B cell (primary cell): Measurements from ENCODE around the gene MICA. TPM values are rescaled to one million over a fixed set of nuclear protein-coding genes. Genes with fewer than 3 reads are reported as not detected.
A peak's percentile ranks its signal among the peaks of the same experiment; 100 is the strongest.
"Not testable (repeated sequence)": the region's sequence is repeated elsewhere in the genome, so short reads cannot be mapped to it uniquely, and the experiment has no call there.

ENCODE experiments used
- ATAC-seq: fragments of 200-7000 bp; cut with Tn5 transposase; one replicate; pipeline ENCODE4 v1.10.0; 2021; ENCODE audit warnings: low read depth, mild to moderate bottlenecking, moderate number of reproducible peaks, moderate library complexity
- CTCF ChIA-PET: fragments of 350-600 bp; sonication (Branson Sonifier 250); formaldehyde crosslinking; loops from one replicate; lab custom pipeline; 2021; ENCODE audit warnings: antibody characterized with exemption, inconsistent platforms; lab: Charles Lee
- POLR2A ChIA-PET: fragments of 350-600 bp; sonication (Branson Sonifier 250); formaldehyde crosslinking; loops from one replicate; lab custom pipeline; 2021; ENCODE audit warnings: antibody characterized with exemption; lab: Charles Lee
- DNase-seq: peaks from one replicate; pipeline ENCODE4 v3.0.0; 2013
- H2AFZ ChIP-seq: 2 replicates; pipeline ENCODE4 v1.6.1; 2012; ENCODE audit warnings: mild to moderate bottlenecking, low read depth, low read length; ENCODE audit not compliant: insufficient read depth, poor library complexity, severe bottlenecking
- H3K27ac ChIP-seq, 2 donors: 1 replicate in 1 of 2; 2 replicates in 1 of 2; pipeline ENCODE4 v1.5.1; 2012 to 2013; ENCODE audit warnings: low read length in 2 of 2, mild to moderate bottlenecking in 2 of 2, moderate library complexity in 1 of 2
- H3K27me3 ChIP-seq, 4 experiments: fragments of 200-600 bp in 1 of 4; sonication (generic) in 1 of 4; replicated peaks in 1 of 4; 1 replicate in 2 of 4; 2 replicates in 2 of 4; pipeline versions ENCODE4 v1.6.1 to v1.7.0; 2013 to 2016; ENCODE audit warnings: low read length in 3 of 4, mild to moderate bottlenecking in 2 of 4, mixed read lengths in 1 of 4, moderate library complexity in 1 of 4; ENCODE audit not compliant: insufficient read depth in 4 of 4, control insufficient read depth in 3 of 4; ENCODE audit errors: control extremely low read depth in 1 of 4
- H3K36me3 ChIP-seq, 2 experiments: replicated peaks in 1 of 2; 1 replicate in 1 of 2; 2 replicates in 1 of 2; pipeline versions ENCODE4 v1.6.1 to v1.7.1; 2013; ENCODE audit warnings: low read length in 1 of 2; ENCODE audit not compliant: insufficient read depth in 2 of 2, control insufficient read depth in 1 of 2; ENCODE audit errors: control extremely low read depth in 1 of 2, extremely low read depth in 1 of 2
- H3K4me1 ChIP-seq, 2 donors: fragments of 200-600 bp in 1 of 2; sonication (generic) in 1 of 2; 1 replicate in 1 of 2; 2 replicates in 1 of 2; pipeline versions ENCODE4 v1.5.1 to v1.6.1; 2013 to 2017; ENCODE audit warnings: low read length in 2 of 2; ENCODE audit not compliant: control insufficient read depth in 2 of 2, insufficient read depth in 2 of 2
- H3K4me2 ChIP-seq: replicated peaks from 2 replicates; pipeline ENCODE3; 2012; ENCODE audit warnings: mild to moderate bottlenecking, low read depth, low read length; ENCODE audit not compliant: poor library complexity, severe bottlenecking
- H3K4me3 ChIP-seq, 5 experiments: fragments of 200-600 bp in 1 of 5; sonication (generic) in 1 of 5; 1 replicate in 3 of 5; 2 replicates in 2 of 5; pipeline versions ENCODE4 v1.5.1 to v1.7.0; 2011 to 2016; ENCODE audit warnings: low read length in 4 of 5, mild to moderate bottlenecking in 4 of 5, low read depth in 2 of 5, control low read depth in 1 of 5, moderate library complexity in 1 of 5; ENCODE audit not compliant: insufficient read depth in 1 of 5; ENCODE audit errors: control extremely low read depth in 1 of 5, extremely low read depth in 1 of 5
- H3K79me2 ChIP-seq: fragments of 200-600 bp; sonication (generic); one replicate; pipeline ENCODE4 v1.6.0; 2016; ENCODE audit warnings: low read length; ENCODE audit not compliant: control insufficient read depth, insufficient read depth
- H3K9ac ChIP-seq: fragments of 200-600 bp; sonication (generic); 2 replicates; pipeline ENCODE4 v1.6.1; 2017; ENCODE audit warnings: mild to moderate bottlenecking, low read length, moderate library complexity
- H3K9me3 ChIP-seq, 3 donors: one replicate each; pipeline versions ENCODE4 v1.6.1 to v1.7.1; 2013; ENCODE audit warnings: low read length in 2 of 3; ENCODE audit not compliant: control insufficient read depth in 2 of 3, insufficient read depth in 1 of 3; ENCODE audit errors: control extremely low read depth in 1 of 3
- H4K20me1 ChIP-seq: 2 replicates; pipeline ENCODE4 v1.6.0; 2012; ENCODE audit warnings: mild to moderate bottlenecking, low read length; ENCODE audit not compliant: insufficient read depth, control insufficient read depth, poor library complexity, severe bottlenecking
- H3K27ac Mint-ChIP-seq: one replicate; pipeline ENCODE4 v1.8.0; 2021; ENCODE audit warnings: mixed read lengths
- H3K27me3 Mint-ChIP-seq: one replicate; pipeline ENCODE4 v1.8.0; 2021; ENCODE audit warnings: mixed read lengths
- H3K4me1 Mint-ChIP-seq: one replicate; pipeline ENCODE4 v1.8.0; 2021; ENCODE audit warnings: mixed read lengths
- H3K4me3 Mint-ChIP-seq: one replicate; pipeline ENCODE4 v1.8.0; 2021; ENCODE audit warnings: mixed read lengths
- H3K9me3 Mint-ChIP-seq: one replicate; pipeline ENCODE4 v1.8.0; 2022; ENCODE audit warnings: mixed read lengths; ENCODE audit not compliant: insufficient read depth
- CTCF ChIP-seq: fragments of 200-600 bp; IDR thresholded peaks from one replicate; pipeline ENCODE4 v1.8.0; 2022; ENCODE audit warnings: antibody characterized with exemption, mild to moderate bottlenecking
- EZH2 ChIP-seq: IDR thresholded peaks from 2 replicates; pipeline ENCODE4 v1.6.1; 2012; ENCODE audit warnings: borderline replicate concordance, low read depth, mild to moderate bottlenecking, moderate library complexity, low read length; ENCODE audit not compliant: insufficient read depth, poor library complexity, severe bottlenecking
- WGBS: methylation state at CpG from one replicate; pipeline ENCODE4 v1.1.5; 2013; ENCODE audit warnings: missing lambda C conversion rate; ENCODE audit not compliant: insufficient coverage; 5-methylcytosine and 5-hydroxymethylcytosine counted together
- intact Hi-C: fragments of 100-400 bp; cut with micrococcal nuclease; formaldehyde crosslinking; loops from one replicate; pipeline ENCODE4 v1.10.0; 2022
- polyA plus RNA-seq: library from polyadenylated mRNA; depleted of rRNA; stranded (reverse); fragments of >200 nt; gene quantifications from 2 replicates; pipeline ENCODE4 v1.2.3, GENCODE V29; 2012
- total RNA-seq, 2 donors: library from RNA; stranded (reverse); fragments of 120-200 nt in 1 of 2; gene quantifications; 1 replicate in 1 of 2; 2 replicates in 1 of 2; pipeline versions ENCODE4 v1.2.3 to v1.2.4, GENCODE V29; 2013 to 2022

MICA gene
- total and polyA plus RNA-seq, 2 donors (not counting 1 experiment from before 2014, with no cell fraction given), result 13.9 to 28.5 TPM

GRCh38 chr6:31386099-31386498 is 17.3 kb upstream of the MICA start:
- Histone ChIP-seq H3K4me1 (no peaks in the 10 kb centered on the region), H3K9ac (no peak overlapping the region), H4K20me1 (no peaks in the 10 kb centered on the region), H3K4me3 (no peak overlapping the region), H2AFZ (no peak overlapping the region), H3K36me3 (no peaks in the 10 kb centered on the region), H3K9me3 (no peaks in the 10 kb centered on the region), H3K27ac (no peak overlapping the region), H3K27me3 (no peaks in the 10 kb centered on the region), H3K79me2 (no peaks in the 10 kb centered on the region), H3K4me2 (no peak overlapping the region)
- ATAC-seq, result no peak
- intact Hi-C loops, result no loop called here
- H3K4me1 Mint-ChIP-seq, result peaks cover 1% of the 10 kb centered on the region
- TF ChIP-seq CTCF (no peak), EZH2 (no peak)
- no peaks in the 10 kb centered on the region for H3K27me3 Mint-ChIP-seq
- no peak overlapping the region for H3K4me3 Mint-ChIP-seq
- H3K9me3 Mint-ChIP-seq, result no peaks in the 10 kb centered on the region
- 75% methylated on average over 2 of the region's 3 CpGs for WGBS
- CTCF ChIA-PET, result interaction anchor here (1.0 to 1.9 kb wide), 2 partner anchors 20 to 254 kb away, joined by 4 to 5 read pairs; no protein-coding TSS in a partner anchor
- H3K27ac Mint-ChIP-seq, result no peak overlapping the region
- no peak for DNase-seq
- POLR2A ChIA-PET, result no interaction called here

GRCh38 chr6:31386977-31387376 is 16.4 kb upstream of the MICA start:
- POLR2A ChIA-PET, result no interaction called here
- Histone ChIP-seq H3K4me1 (no peaks in the 10 kb centered on the region), H3K9me3 (no peaks in the 10 kb centered on the region), H3K4me3 (no peak overlapping the region), H2AFZ (no peak overlapping the region), H3K4me2 (no peak overlapping the region), H3K27me3 (no peaks in the 10 kb centered on the region), H3K27ac (no peak overlapping the region), H3K9ac (no peak overlapping the region), H3K79me2 (peaks cover 4% of the 10 kb centered on the region), H3K36me3 (no peaks in the 10 kb centered on the region), H4K20me1 (no peaks in the 10 kb centered on the region)
- ATAC-seq, result no peak
- CTCF ChIA-PET, result interaction anchor here (1.9 kb wide), 1 partner anchor 255 kb away, joined by 4 read pairs; no protein-coding TSS in a partner anchor
- no peaks in the 10 kb centered on the region for H3K27me3 Mint-ChIP-seq
- WGBS, result 60% methylated on average over 1 of the region's 1 CpG
- H3K4me3 Mint-ChIP-seq, result no peak overlapping the region
- H3K9me3 Mint-ChIP-seq, result no peaks in the 10 kb centered on the region
- H3K27ac Mint-ChIP-seq, result no peak overlapping the region
- peaks cover 1% of the 10 kb centered on the region for H3K4me1 Mint-ChIP-seq
- intact Hi-C loops, result no loop called here
- TF ChIP-seq EZH2 (no peak), CTCF (no peak)
- DNase-seq, result no peak

GRCh38 chr6:31388916-31389801 is 14.2 kb upstream of the MICA start:
- H3K4me3 ChIP-seq, H3K9me3 Mint-ChIP-seq, H3K27ac Mint-ChIP-seq, H3K27me3 Mint-ChIP-seq, H3K27me3 ChIP-seq, H3K4me1 ChIP-seq, H3K9me3 ChIP-seq, intact Hi-C loops, H3K4me2 ChIP-seq, H3K36me3 ChIP-seq, DNase-seq, POLR2A ChIA-PET, H4K20me1 ChIP-seq, H3K9ac ChIP-seq, H2AFZ ChIP-seq, H3K27ac ChIP-seq, H3K79me2 ChIP-seq, H3K4me3 Mint-ChIP-seq, H3K4me1 Mint-ChIP-seq: not testable (repeated sequence)
- CTCF ChIA-PET, result interaction anchor here (0.6 kb wide), 1 partner anchor 1422 kb away, joined by 3 read pairs; no protein-coding TSS in a partner anchor
- peak; percentile 58 for ATAC-seq
- no CpG with 5 or more reads among the region's 13 CpGs for WGBS
